ENCODE measurements around the gene SCD.
"Not testable (repeated sequence)": the region's sequence is repeated elsewhere in the genome, so short reads cannot be mapped to it uniquely, and the experiment has no call there.

The SCD gene

DNA sequence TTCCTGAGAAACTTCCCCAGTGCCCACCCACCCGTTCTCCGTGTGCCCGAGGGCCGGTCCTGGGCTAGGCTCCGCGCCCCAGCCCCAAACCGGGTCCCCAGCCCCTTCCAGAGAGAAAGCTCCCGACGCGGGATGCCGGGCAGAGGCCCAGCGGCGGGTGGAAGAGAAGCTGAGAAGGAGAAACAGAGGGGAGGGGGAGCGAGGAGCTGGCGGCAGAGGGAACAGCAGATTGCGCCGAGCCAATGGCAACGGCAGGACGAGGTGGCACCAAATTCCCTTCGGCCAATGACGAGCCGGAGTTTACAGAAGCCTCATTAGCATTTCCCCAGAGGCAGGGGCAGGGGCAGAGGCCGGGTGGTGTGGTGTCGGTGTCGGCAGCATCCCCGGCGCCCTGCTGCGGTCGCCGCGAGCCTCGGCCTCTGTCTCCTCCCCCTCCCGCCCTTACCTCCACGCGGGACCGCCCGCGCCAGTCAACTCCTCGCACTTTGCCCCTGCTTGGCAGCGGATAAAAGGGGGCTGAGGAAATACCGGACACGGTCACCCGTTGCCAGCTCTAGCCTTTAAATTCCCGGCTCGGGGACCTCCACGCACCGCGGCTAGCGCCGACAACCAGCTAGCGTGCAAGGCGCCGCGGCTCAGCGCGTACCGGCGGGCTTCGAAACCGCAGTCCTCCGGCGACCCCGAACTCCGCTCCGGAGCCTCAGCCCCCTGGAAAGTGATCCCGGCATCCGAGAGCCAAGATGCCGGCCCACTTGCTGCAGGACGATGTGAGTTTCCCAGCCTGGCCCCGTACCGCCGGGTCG lies at the start of gene SCD:
Gene SCD, plus strand, starts transcription at position 469 of the 803 bp plus-strand sequence. Its CDS starts 272 bp downstream, at position 741.
- peak; percentile 95 to 97 for DNase-seq

DNA sequence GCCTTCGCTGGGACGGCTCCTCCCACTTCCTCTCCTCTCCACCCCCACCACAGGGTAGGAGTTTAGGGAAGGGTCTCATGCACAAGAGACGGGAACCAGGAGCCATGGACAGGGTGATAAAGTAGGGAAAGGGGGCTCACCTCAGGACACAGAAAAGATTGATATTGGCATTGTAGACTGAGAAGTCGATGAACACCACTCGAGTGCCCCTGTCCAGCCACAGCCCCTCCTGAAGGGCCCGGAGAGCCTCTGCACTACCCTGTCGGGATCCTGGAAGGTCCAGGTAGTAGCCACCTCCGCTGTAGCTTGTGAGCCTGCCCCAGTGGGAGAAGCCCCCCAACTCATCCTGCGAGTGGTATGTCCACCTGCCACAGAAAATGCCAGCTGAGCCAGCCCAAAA lies 49.8 kb upstream of the SCD start:
- DNase-seq: no peak

DNA sequence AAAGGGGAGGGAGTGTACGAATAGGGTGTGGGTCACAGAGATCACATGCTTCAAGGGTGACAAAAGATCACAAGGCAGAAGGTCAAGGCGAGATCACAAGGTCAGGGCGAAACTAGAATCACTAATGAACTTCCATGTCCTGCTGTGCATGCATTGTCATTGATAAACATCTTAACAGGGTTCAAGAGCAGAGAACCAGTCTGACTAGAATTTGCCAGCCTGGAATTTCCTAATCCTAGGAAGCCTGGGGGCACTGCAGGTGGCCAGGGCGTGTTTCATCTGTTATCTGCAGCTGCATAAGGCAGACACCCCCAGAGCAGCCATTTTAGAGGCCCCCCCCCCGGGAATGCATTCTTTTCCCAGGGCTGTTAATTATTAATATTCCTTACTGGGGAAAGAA lies 45.9 kb upstream of the SCD start:
- DNase-seq: not testable (repeated sequence)

- peak in 1 of 2 experiments; percentile 28 for DNase-seq
Observed at GRCh38 chr10:100303724-100304319, 43.2 kb upstream of the SCD start.

DNA sequence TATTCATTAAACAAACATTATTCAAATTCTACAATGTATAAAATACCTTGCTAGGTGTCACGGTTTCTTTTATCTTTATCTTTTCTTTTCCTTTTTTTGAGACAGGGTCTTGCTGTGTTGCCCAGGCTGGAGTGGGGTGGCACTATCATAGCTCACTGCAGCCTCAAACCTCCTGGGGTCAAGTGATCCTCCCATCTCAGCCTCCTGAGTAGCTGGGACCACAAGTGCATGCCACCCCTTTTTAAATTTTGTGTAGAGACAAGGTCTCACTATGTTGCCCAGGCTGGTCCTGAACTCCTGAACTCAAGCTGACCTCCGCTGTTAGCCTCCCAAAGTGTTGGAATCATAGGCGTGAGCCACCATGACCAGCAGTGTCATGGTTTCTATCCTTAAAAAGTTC lies 42.6 kb upstream of the SCD start:
- no peak for DNase-seq

DNA sequence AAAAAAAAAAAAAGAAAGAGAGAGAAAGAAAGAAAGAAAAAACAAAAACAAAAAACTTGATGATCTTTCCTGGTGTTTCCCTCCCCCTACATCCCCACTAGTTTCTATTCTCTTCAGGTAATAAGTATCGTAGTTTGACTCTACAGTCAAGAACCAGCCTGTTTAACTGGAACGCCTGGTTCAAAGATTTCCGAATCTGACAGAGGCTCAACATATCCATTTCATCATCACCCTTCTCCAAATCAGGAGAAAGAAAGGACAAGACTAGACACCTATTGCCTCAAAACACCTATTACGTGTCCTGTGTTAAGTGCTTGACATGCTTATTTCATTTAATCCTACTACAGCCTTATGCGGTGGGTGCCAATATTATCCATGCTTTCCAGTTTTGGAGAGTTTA lies 40.2 kb upstream of the SCD start:
- DNase-seq: no peak

- DNase-seq: no peak
Observed at GRCh38 chr10:100307684-100308083, 39.3 kb upstream of the SCD start.

- no peak for DNase-seq
Observed at GRCh38 chr10:100311298-100311697, 35.7 kb upstream of the SCD start.

DNA sequence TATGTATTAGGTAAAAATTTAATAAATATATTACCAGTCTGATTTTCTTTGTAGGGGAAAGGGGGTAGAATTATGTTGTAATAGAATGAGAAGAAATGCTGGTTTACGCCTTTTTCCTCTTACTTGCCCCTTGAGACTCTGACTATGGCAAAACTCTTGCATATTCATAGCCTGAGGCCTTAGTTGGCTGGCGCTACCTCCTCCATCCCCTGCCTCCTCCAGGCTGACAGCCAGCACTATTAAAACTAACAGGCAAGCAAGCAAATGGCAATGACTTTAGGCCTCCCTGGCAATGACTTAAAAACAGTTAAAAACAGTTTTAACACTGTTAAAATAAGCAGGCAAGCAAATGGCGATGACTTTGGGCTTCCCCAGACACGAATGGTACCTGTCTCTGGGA lies 31.4 kb upstream of the SCD start:
- DNase-seq: no peak

DNA sequence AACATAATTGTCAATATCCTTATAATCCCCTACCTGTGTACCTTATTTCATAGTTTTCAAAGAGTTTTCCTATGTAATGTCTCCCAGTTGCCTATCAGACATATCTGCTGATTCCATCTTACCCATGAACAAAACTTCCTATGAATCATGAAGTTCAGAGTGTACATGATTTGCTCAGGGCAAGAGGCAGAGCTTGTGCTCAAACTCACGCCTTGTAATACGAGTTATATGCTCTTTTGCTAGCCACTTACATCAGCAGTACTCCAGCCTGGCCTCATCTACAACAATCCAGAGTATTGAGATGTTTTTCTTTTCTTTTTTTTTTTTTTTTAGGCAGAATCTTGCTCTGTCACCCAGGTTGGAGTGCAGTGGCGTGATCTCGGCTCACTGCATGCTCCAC lies 28.8 kb upstream of the SCD start:
- DNase-seq: no peak

DNA sequence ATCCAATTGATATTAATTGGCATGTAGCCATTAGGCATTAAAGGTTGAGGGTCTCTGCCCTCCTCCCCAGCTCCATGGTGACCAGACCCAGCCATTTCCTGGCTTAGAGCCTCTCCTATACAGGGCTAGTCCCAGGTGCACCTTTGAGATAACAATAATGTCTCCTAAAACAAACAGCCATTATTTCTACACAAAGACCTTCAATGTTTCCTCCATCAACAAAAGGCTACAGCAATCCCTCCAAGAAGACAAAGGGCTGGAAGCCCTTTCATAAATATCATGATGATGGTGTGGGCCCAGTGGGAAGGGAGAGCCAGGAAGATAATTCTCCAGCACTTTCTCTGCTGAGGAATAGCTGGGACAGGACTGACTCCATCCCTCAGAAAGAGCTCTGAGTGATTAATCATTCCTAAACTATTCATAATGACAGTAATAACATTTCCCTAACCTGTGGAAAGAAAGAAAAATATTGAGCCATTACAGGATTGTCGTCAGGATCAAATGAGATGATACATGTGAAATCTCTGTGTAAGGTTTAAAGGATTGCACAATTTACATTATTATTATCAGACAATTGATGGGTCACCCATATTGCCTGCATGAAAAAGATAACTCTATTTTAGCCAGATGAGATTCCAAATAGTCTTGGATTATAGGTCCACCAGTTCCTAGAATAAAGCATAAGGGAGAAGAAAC lies 27.2 kb upstream of the SCD start:
- DNase-seq: no peak

GRCh38 chr10:100325158-100325557 lies 21.9 kb upstream of the SCD start:
- no peak for DNase-seq

GRCh38 chr10:100327007-100327717 lies 19.9 kb upstream of the SCD start:
- DNase-seq: no peak

DNA sequence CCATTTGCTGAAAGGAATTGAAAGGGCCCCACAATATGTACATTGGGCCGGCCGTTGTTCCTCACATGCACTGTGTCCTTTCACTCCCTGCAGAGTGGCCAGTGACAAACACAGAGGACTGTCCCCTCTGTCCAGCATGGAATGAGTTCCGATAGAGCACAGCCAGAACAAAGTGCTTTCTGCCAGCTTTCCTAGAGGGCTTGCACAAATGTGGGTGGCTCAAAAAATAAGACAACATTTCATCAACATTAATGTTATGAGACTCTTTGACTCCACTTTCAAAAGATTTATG lies 19.4 kb upstream of the SCD start:
- no peak for DNase-seq

DNA sequence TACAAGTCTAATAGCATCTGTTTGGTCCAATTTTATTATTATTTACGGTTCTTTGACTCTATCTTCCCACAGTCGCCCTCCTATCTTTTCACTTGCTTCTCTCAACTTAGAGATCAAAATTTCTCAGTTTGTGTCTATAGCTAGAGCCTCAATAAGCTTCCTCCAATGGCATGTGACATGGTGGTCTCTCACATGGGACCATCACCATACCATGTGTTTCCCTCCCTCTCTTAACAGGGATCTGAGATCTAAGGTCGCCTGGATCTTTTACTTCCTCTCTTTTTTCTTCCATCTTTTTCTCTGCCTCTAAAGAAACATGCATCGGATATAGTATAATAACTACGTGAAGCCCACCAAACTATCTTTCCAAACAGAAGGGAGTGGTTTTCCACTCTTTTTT lies 18.8 kb upstream of the SCD start:
- DNase-seq: no peak

DNA sequence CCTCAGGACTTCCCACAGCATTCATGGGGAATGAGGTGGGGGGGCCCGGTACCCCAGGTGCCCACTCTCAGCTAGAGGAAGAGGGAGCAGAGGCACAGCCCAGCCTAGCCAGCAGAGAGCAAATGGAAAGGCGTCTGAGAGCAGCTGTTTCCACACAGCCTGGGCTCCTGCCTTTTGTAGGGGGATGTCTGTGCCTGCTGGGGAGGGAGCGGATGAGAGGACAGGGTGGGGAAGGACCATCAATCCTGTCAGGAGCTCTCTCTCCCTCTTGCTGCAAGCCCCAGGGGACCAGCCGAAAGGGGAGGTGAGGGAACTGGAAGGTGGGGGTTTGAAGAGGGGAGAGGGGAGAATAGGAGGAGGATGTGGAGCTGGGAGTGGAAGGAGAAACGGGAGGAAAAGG lies 17.0 kb upstream of the SCD start, which contains the start of gene PKD2L1:
Gene PKD2L1, minus strand, starts transcription at position 150 of the 400 bp plus-strand sequence. Its CDS starts 125 bp downstream, at position 25.
- DNase-seq: peak in 1 of 2 experiments; percentile 8

GRCh38 chr10:100333106-100333505 lies 13.9 kb upstream of the SCD start:
- no peak for DNase-seq

- no peak for DNase-seq
Observed at GRCh38 chr10:100333661-100334440, 13.2 kb upstream of the SCD start.

DNA sequence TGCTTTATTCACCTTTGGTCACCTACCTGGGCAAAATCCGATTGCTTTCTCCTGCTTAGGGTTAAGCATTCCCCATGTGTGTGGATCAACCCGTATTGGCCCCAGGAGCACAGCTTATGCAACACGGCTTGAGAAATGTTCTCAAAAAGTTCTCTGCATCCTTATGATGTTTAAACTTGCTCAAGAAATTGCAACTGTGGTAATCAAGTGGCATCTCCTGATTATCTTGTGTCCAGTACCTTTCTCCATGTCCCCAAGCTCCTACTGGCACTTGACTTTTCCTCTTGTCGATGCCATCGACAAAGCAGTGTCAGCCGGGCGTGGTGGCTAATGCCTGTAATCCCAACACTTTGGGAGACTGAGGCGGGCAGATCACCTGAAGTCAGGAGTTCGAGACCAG lies 12.3 kb upstream of the SCD start:
- DNase-seq: no peak

DNA sequence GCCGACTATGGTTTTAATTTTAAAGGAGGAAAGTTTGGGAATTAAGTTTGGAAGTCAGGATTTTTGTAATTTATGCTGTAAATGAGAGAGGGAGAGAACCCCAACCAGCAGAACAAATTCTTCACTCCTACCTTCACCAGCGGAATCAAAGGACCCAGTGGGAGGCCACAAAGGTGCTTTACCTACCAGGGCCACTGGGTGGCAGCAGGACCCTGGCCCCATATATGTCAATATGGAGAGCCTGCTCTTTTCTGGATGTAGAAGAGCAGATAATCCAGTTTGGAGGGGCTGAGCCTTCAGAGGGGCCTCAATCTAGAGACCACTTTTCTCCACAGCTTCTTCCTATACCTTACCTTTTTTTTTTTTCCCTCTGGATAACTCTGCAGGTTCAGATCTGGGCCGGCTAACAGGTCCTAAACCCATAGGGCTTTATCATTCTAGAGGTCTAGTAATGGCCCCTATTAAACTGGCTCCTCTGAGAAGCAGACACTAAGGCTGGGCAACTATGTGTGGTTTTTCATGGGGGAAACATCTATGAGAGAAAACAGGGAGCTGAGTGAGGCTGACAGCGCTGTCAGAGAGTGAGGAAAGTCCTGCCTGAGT lies 8.5 kb upstream of the SCD start:
- DNase-seq: peak in 1 of 2 experiments; percentile 36

DNA sequence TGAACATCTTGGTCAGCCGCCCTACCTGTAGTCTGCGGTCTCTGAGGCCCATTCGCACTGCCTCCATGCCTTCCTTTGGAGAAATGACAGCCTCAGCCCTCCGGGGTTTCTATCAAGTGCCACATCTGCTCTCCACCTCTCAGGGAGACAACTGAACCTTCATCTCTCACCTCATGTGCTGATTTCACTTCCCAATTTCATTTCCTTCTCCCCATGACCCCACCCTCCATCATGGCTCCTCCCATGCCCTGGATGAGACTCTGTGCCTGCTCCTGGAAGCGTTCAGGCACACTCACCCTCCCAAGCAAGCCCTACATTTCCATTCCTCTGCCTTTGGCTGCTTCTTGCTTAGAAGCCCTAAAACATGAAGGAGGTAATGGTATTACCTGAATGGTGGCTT lies 7.8 kb upstream of the SCD start:
- DNase-seq: no peak
